IMR-90 (cell line): ENCODE measurements around the gene AGO3. TPM values are rescaled to one million over a fixed set of nuclear protein-coding genes. Genes with fewer than 3 reads are reported as not detected.

Source experiments
- ATAC-seq: fragments of 200-7000 bp; cut with Tn5 transposase; 2 replicates; pipeline ENCODE4 v1.9.1; 2020; ENCODE audit warnings: low read depth, mild to moderate bottlenecking, moderate library complexity
- BruUV-seq: library from RNA; stranded (reverse); fragments of 400-500 nt; replicated peaks from 2 replicates; lab custom pipeline; 2021; lab: Mats Ljungman, UMichigan
- CTCF ChIA-PET: fragments of 300-600 bp; formaldehyde crosslinking; extraction: SDS; loops from one replicate; lab custom pipeline; 2021; ENCODE audit warnings: antibody characterized with exemption; lab: Yijun Ruan, JAX
- POLR2A ChIA-PET: fragments of 300-600 bp; sonication (Branson Sonifier 250); formaldehyde crosslinking; loops from one replicate; lab custom pipeline; 2022; ENCODE audit warnings: antibody characterized with exemption; ENCODE audit not compliant: unreplicated experiment; lab: Charles Lee
- DNase-seq: peaks from one replicate; pipeline ENCODE4 v3.0.0; 2013
- H2AFZ ChIP-seq: replicated peaks from 2 replicates; pipeline ENCODE3; 2013; ENCODE audit warnings: low read length, mild to moderate bottlenecking; ENCODE audit not compliant: poor library complexity
- H2AK5ac ChIP-seq: 2 replicates; pipeline ENCODE4 v1.6.1; 2013; ENCODE audit warnings: low read depth, low read length, inconsistent platforms
- H2AK9ac ChIP-seq: replicated peaks from 2 replicates; pipeline ENCODE3; 2013; ENCODE audit warnings: mild to moderate bottlenecking, low read depth, low read length, moderate library complexity; ENCODE audit not compliant: poor library complexity
- H2BK120ac ChIP-seq: 2 replicates; pipeline ENCODE4 v1.6.1; 2013; ENCODE audit warnings: low read depth, low read length, inconsistent platforms
- H2BK15ac ChIP-seq: 3 replicates; pipeline ENCODE4 v1.6.1; 2013; ENCODE audit warnings: low read depth, low read length, inconsistent platforms
- H2BK20ac ChIP-seq: 2 replicates; pipeline ENCODE4 v1.6.1; 2013; ENCODE audit warnings: low read depth, mild to moderate bottlenecking, inconsistent platforms, low read length, moderate library complexity
- H2BK5ac ChIP-seq: 2 replicates; pipeline ENCODE4 v1.6.1; 2013; ENCODE audit warnings: mild to moderate bottlenecking, low read depth, low read length, inconsistent platforms; ENCODE audit not compliant: poor library complexity, severe bottlenecking
- H3K14ac ChIP-seq: replicated peaks from 2 replicates; pipeline ENCODE4 v1.6.1; 2013; ENCODE audit warnings: low read depth, low read length, inconsistent platforms
- H3K18ac ChIP-seq: 2 replicates; pipeline ENCODE4 v1.6.1; 2013; ENCODE audit warnings: low read depth, low read length, control low read depth
- H3K23ac ChIP-seq: 2 replicates; pipeline ENCODE4 v1.6.1; 2013; ENCODE audit warnings: low read depth, low read length, inconsistent platforms
- H3K27ac ChIP-seq: 2 replicates; pipeline ENCODE4 v1.5.1; 2013; ENCODE audit warnings: mild to moderate bottlenecking, control low read depth, low read length; ENCODE audit not compliant: insufficient read depth
- H3K27me3 ChIP-seq: 2 replicates; pipeline ENCODE4 v1.6.1; 2013; ENCODE audit warnings: low read length; ENCODE audit not compliant: control insufficient read depth, insufficient read depth
- H3K36me3 ChIP-seq: 2 replicates; pipeline ENCODE4 v1.6.1; 2013; ENCODE audit warnings: low read length, mixed read lengths; ENCODE audit not compliant: control insufficient read depth, insufficient read depth
- H3K4ac ChIP-seq: 2 replicates; pipeline ENCODE4 v1.6.1; 2013; ENCODE audit warnings: low read depth, low read length, inconsistent platforms
- H3K4me1 ChIP-seq: 2 replicates; pipeline ENCODE4 v1.6.1; 2013; ENCODE audit warnings: low read length, mixed read lengths; ENCODE audit not compliant: control insufficient read depth, insufficient read depth
- H3K4me2 ChIP-seq: 2 replicates; pipeline ENCODE4 v1.6.1; 2013; ENCODE audit warnings: low read depth, mild to moderate bottlenecking, control low read depth, low read length, moderate library complexity
- H3K4me3 ChIP-seq: 2 replicates; pipeline ENCODE4 v1.5.1; 2013; ENCODE audit warnings: low read depth, mild to moderate bottlenecking, control low read depth, low read length, moderate library complexity; ENCODE audit not compliant: insufficient read depth
- H3K56ac ChIP-seq: 2 replicates; pipeline ENCODE4 v1.6.1; 2013; ENCODE audit warnings: low read length, inconsistent platforms; ENCODE audit not compliant: insufficient read depth; ENCODE audit errors: extremely low read depth
- H3K79me1 ChIP-seq, 2 experiments: 2 replicates each; pipeline ENCODE4 v1.6.1; 2013; ENCODE audit warnings: low read length in 2 of 2, inconsistent platforms in 1 of 2, low read depth in 1 of 2
- H3K9ac ChIP-seq: 2 replicates; pipeline ENCODE4 v1.6.1; 2013; ENCODE audit warnings: low read depth, low read length, control low read depth
- H3K9me1 ChIP-seq: 2 replicates; pipeline ENCODE4 v1.6.1; 2013; ENCODE audit warnings: low read length, inconsistent platforms; ENCODE audit not compliant: insufficient read depth
- H3K9me3 ChIP-seq: 2 replicates; pipeline ENCODE4 v1.6.1; 2013; ENCODE audit warnings: low read length; ENCODE audit not compliant: control insufficient read depth, insufficient read depth
- H4K20me1 ChIP-seq: 2 replicates; pipeline ENCODE4 v1.6.1; 2013; ENCODE audit warnings: low read length, inconsistent platforms; ENCODE audit not compliant: insufficient read depth
- H4K5ac ChIP-seq: 2 replicates; pipeline ENCODE4 v1.6.1; 2013; ENCODE audit warnings: mild to moderate bottlenecking, low read depth, low read length, control low read depth
- H4K8ac ChIP-seq, 2 experiments: 2 replicates each; pipeline ENCODE4 v1.6.1; 2013; ENCODE audit warnings: low read depth in 2 of 2, low read length in 2 of 2, control low read depth in 1 of 2, inconsistent platforms in 1 of 2
- H4K91ac ChIP-seq: 2 replicates; pipeline ENCODE4 v1.6.1; 2013; ENCODE audit warnings: low read depth, low read length, inconsistent platforms; ENCODE audit not compliant: insufficient read depth
- CEBPB ChIP-seq: IDR thresholded peaks from 2 replicates; pipeline ENCODE4 v1.6.1; 2012; ENCODE audit warnings: low read depth, low read length, improper control_type of control experiment
- ELK1 ChIP-seq: fragments of 150-350 bp; IDR thresholded peaks from 2 replicates; pipeline ENCODE4 v1.6.1; 2016; ENCODE audit warnings: low read depth, mild to moderate bottlenecking, low read length, moderate library complexity, borderline replicate concordance
- MAFK ChIP-seq: IDR thresholded peaks from 2 replicates; pipeline ENCODE4 v1.6.1; 2012; ENCODE audit warnings: low read depth, low read length, improper control_type of control experiment
- WGBS, 2 experiments: methylation state at CpG; one replicate each; pipeline versions ENCODE4 v1.1.5 to v1.1.7; 2013; ENCODE audit warnings: missing lambda C conversion rate in 2 of 2; ENCODE audit not compliant: insufficient read length in 1 of 2; ENCODE audit errors: extremely low coverage in 2 of 2; 5-methylcytosine and 5-hydroxymethylcytosine counted together
- dilution Hi-C: fragments of 300-500 bp; cut with HindIII; formaldehyde crosslinking; loops from one replicate; pipeline ENCODE4 v1.14.3; 2018; ENCODE audit warnings: low sequenced_read_pairs; ENCODE audit not compliant: unreplicated experiment
- in situ Hi-C: fragments of 300-500 bp; cut with MboI; formaldehyde crosslinking; loops from 3 replicates; pipeline ENCODE4 v1.14.3; 2019; ENCODE audit warnings: low sequenced_read_pairs, inconsistent platforms, mixed read lengths
- intact Hi-C: fragments of 100-400 bp; cut with micrococcal nuclease; formaldehyde crosslinking; loops from 2 replicates; pipeline ENCODE4 v1.10.0; 2022
- polyA plus RNA-seq, 3 experiments: library from polyadenylated mRNA; depleted of rRNA; stranded (reverse); fragments of >200 nt; gene quantifications; 2 replicates each; pipeline ENCODE4 v1.2.3, GENCODE V29; 2012; ENCODE audit warnings: low replicate concordance in 1 of 3
- total RNA-seq: library from RNA; depleted of rRNA; stranded (reverse); fragments of >200 nt; gene quantifications from 2 replicates; pipeline ENCODE4 v1.2.3, GENCODE V29; 2012

AGO3 gene
- total and polyA plus RNA-seq, 2 of the 4 experiments (the other 2 are of a cell fraction) = 8.9 to 25.6 TPM

- BruUV-seq = no TSS peak
- no peak overlapping the region for H2AFZ ChIP-seq
- intact Hi-C loops (no loop called here), in situ Hi-C loops (no loop called here), dilution Hi-C loops (no loop called here)
- H4K5ac ChIP-seq = no peak overlapping the region
- peaks cover 21% of the 10 kb centered on the region for H3K36me3 ChIP-seq
- H2AK5ac ChIP-seq = no peak overlapping the region
- no peaks in the 10 kb centered on the region for H3K27me3 ChIP-seq
- no peak overlapping the region for H3K56ac ChIP-seq
- no CpG with 5 or more reads among the region's 2 CpGs for WGBS, 2 experiments
- H3K79me1 ChIP-seq = no peaks in the 10 kb centered on the region; a peak in 1 of 4 replicates
- H3K14ac ChIP-seq = no peak overlapping the region
- no peaks in the 10 kb centered on the region for H4K20me1 ChIP-seq
- ATAC-seq = no peak
- no peak overlapping the region for H3K4me2 ChIP-seq
- H4K91ac ChIP-seq = no peak overlapping the region
- H3K18ac ChIP-seq = no peak overlapping the region
- H3K4me3 ChIP-seq = no peak overlapping the region
- ChIA-PET CTCF (no interaction called here), POLR2A (no interaction called here)
- H3K23ac ChIP-seq = no peak overlapping the region
- no peak overlapping the region for H3K27ac ChIP-seq
- no peak overlapping the region for H2BK15ac ChIP-seq
- H3K4ac ChIP-seq = no peak overlapping the region
- no peak overlapping the region for H4K8ac ChIP-seq
- no peak overlapping the region for H2BK5ac ChIP-seq
- no peak overlapping the region for H2BK120ac ChIP-seq
- no peaks in the 10 kb centered on the region for H3K9me3 ChIP-seq
- DNase-seq = no peak
- H2BK20ac ChIP-seq = no peak overlapping the region
- no peak overlapping the region for H2AK9ac ChIP-seq
- TF ChIP-seq MAFK = peak; percentile 32; the same call in 1 of the 2 replicates
- TF ChIP-seq CEBPB = no peak
- TF ChIP-seq ELK1 = no peak
- H3K9me1 ChIP-seq = no peaks in the 10 kb centered on the region
- no peak overlapping the region for H3K9ac ChIP-seq
- H3K4me1 ChIP-seq = no peaks in the 10 kb centered on the region
These were observed 109.3 kb downstream of the AGO3 start for GRCh38 chr1:36040238-36040637.
